NCI-H82 treated with DMSO at 0.1 percent for 48 hours (cell line): Measurements from ENCODE around the gene TLE4.
"Not testable (repeated sequence)": the region's sequence is repeated elsewhere in the genome, so short reads cannot be mapped to it uniquely, and the experiment has no call there.

Experiments used
- DNase-seq: peaks from one replicate; lab custom pipeline; 2025; ENCODE audit not compliant: unreplicated experiment; lab: John Stamatoyannopoulos, UW

The TLE4 gene

DNA sequence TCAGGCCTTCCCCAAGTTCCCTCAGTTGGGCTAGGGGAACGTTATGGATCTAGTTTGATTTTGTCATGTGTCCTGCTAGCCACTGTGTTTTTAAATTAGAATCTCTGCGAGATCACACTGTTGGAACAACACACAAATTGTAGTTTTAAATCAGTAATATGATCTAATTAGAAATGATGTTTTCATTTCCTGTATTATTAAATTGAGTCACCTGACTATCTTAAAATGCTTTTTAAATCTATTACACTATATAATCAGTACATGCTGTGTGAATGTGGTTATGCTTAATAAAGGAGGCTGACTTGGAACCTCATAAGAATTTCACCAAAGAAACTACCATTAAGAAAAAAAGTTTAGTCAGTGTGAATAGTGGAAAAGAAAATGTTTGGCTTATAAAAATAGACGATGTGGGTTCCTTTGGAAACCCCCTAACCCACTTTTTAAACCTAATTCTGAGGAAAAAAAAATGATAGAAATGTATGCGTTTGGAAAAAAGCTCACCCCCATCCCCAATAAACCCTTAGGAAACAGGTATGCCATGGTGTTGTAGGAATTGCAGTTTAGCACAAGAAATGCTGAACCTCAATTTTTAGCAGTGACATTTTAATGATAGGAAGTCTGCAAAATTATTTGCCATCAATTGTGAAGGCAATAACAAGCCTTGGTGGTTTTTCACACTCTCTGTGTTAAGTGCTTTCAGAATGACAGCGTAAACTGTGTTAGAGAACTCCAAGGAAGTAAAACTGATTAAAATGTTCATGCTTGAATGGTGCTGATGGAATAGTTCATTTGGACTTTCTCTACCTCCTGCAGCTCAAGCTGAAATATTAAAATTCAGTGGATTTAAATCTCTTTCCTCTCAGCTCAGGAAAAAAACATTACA is 59.0 kb downstream of the TLE4 start:
- no peak for DNase-seq

DNA sequence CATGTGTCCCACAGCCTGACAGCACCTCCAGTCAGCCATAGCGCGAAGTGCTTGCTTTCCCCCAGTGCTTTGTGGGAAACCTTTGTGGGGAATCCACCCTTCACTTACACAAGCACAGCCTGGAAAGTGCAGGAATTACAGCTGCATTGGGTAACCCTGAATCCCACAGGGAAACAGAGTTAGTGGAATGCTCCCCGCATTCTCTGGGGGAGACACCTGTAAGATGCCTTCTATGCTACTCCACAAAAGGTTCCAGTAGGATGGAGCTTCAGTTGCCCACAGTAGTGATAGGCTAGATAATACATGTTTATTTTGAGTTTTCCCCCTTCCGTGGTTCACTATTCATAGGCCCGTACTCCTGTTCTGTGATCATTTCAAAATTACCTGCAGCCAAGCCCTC is 60.3 kb downstream of the TLE4 start:
- no peak for DNase-seq

- DNase-seq = no peak
These were observed 60.9 kb downstream of the TLE4 start for GRCh38 chr9:79632705-79633104.

DNA sequence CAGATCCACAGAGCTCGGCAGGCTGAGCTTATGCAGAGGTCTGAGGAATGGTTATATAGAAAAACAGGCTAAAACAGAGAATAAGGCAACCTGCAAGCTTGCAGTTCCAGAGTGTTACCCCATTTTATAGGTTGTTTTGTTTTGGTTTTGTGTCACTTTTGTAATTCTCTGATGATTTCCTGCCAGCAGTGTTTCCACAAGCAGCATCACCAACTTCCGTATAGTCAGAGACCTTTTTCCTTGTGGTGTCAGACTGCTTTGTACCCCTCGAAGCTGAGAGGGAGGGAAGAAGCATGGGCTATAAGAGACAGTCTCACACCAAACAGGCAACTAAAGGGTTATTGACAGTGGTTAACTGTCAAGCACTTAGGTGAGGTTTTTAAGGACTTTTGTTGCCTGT is 61.8 kb downstream of the TLE4 start:
- DNase-seq = no peak

DNA sequence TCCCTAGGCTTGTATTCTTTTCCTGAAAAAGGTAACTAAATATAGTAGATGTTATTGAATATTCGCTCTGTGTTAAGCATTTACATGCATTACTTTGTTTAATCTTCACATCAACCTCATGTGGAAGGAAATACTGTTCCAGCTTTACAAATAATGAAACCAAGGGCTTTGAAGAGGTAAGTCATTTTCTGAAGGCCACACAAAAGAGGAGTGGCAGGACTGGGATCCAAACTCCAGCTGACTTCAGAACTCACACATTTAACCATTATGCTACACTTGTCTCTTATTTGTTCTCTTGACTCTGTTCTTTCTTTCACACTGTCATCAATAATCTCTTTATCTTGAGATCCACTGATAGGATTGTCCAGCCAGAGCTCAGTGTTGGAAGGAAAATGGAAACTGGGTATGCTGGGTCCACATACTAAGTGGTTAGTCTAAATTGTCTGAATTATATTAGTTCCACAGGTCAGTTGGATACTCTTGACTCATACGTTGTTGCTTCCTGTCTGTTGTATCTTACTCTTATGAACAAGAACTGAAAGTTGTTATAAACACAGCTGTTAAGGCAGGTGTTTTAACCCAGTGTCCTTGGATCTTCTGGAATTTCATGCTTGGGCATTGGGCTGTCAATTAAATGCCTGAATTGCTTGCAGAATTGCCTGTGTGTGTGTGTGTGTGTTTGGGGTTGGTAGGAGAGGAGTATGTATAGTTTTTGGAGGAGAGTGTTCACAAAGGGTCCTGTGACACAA is 65.6 kb downstream of the TLE4 start:
- no peak for DNase-seq

- DNase-seq = no peak
These were observed 67.0 kb downstream of the TLE4 start for GRCh38 chr9:79638806-79639205.

- DNase-seq = no peak
These were observed 67.6 kb downstream of the TLE4 start for GRCh38 chr9:79639354-79639753.

DNA sequence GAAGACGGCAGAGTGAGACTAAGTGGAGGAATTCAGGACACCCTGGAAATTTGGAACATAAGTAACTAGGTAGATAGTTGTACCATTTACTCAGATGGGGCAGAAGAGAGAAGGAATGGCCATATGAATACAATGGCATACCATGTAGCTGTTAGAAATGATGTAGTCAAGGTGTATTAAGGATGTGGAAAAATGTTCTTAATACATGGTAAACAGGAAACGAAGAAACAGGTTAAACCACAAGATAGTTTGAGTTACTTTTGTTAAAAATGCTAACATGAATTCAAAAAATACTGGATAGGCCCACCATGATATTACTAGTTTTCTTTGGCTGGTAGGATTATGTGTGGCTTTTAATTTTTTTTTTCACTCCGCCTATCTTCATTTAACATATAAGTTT is 68.3 kb downstream of the TLE4 start:
- DNase-seq = not testable (repeated sequence)

- no peak for DNase-seq
These were observed 69.3 kb downstream of the TLE4 start for GRCh38 chr9:79641070-79641469.

DNA sequence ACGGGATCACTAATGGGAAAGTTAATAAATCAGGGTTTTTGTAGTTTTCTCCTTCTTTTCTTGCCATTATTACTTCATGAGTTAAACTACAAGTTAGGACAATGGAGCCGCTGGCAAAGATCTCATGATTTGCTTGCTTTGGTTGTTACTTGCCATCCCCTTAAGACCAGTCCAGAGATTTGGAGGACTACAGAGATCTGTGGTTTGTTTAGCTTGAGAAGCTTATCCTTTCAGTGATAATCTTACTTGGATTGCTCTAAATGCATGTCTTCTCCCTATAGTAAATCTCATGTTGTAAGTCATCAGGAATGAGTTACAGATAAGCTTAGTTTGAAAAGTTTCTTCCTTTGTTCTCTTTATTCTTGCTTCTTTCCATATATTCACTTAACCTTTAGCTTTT is 70.9 kb downstream of the TLE4 start:
- DNase-seq = no peak

DNA sequence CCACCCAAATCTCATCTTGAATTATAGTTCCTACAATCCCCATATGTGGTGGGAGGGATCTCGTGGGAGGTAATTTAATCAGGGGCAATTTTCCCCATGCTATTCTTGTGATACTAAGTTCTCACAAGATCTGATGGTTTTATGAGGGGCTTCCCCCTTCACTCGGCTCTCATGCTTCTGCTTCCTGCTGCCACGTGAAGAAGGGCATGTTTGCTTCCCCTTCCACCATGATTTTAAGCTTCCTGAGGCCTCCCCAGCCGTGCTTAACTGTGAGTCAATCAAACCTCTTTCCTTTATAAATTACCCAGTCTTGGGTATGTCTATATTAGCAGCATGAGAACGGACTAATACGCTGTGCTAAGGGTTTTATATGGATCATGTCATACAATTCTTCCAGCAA is 72.3 kb downstream of the TLE4 start:
- no peak for DNase-seq

GRCh38 chr9:79644601-79645000 is 72.8 kb downstream of the TLE4 start:
- no peak for DNase-seq

DNA sequence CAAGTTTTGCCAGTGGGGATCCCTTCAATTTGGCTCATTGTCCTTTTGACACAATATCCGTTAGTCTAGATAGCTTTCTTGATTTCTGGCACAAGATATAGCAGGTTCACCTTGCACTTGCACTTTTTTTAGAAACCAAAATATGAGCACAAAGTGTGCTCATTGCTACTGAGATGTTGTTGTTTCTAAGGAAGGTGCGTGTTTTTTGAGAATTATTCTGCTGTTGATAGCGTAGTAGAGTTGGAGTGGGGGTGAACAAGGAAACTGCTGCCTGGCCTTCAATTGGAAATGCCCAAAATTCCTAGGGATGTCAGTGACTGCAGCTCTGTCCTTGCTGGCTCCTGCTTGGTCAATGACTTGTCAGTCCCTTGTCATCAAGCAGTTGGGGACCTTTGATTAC is 73.3 kb downstream of the TLE4 start:
- no peak for DNase-seq

DNA sequence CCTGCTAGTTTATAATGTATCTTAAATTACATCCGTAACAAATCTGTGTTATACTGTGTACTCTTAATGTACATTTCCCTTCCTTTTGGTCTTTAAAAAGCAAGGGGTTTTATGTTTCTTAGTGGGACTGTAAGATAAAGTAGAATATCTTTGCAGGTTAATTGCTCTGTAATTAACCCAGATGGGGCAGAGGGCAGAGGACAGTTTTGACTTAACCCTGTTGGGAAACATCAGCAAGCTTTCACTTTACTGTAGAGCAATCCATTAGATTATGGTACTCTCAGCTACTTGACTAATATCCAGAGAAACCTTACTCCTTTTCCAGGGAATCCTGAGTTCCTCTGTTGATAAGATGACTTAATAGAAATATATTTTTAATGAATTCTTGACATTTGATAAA is 74.3 kb downstream of the TLE4 start:
- no peak for DNase-seq

- no peak for DNase-seq
These were observed 79.6 kb downstream of the TLE4 start for GRCh38 chr9:79651251-79651795.

DNA sequence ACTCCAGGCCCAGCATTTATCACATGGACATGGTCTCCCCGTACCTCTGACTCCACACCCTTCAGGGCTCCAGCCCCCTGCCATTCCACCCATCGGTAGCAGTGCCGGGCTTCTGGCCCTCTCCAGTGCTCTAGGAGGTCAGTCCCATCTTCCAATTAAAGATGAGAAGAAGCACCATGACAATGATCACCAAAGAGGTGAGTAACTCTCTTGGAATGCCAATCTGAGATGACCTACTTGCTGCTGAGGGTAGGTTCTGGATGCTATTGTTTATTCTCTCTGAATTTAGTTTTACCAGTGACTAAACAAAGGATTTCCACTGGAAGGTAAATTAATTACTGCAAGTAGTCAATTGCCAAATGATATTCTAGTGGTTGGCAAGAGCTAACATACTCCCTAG is 80.8 kb downstream of the TLE4 start:
- DNase-seq = no peak

DNA sequence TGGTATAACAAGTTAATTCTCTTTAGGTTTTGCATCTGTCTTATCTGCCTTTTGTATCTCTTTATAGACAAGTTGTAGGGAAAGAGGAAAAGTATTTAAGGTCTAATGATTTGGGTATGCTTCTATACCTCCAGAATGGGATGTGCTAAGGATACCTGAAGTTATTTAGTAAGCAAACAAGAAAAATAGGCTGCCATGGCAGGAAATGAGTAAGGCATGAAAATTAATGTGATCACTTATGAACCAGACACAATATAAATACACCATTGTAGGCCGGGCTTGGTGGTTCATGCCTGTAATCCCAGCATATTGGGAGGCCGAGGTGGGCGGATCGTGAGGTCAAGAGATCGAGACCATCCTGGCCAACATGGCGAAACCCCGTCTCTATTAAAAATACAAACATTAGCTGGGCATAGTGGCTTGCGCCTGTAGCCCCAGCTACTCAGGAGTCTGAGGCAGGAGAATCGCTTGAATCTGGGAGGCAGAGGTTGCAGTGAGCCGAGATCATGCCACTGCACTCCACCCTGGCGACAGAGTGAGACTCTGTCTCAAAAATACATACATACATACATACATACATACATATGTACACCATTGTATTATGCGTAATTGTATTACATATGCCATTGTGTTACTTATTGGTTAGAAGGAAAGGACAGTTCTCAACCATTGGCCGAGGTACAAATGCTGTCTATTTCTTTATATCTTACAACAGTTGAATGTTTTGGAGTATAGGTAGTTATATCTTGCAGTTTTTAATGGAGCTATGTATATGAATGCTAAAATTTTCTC is 83.0 kb downstream of the TLE4 start:
- not testable (repeated sequence) for DNase-seq

DNA sequence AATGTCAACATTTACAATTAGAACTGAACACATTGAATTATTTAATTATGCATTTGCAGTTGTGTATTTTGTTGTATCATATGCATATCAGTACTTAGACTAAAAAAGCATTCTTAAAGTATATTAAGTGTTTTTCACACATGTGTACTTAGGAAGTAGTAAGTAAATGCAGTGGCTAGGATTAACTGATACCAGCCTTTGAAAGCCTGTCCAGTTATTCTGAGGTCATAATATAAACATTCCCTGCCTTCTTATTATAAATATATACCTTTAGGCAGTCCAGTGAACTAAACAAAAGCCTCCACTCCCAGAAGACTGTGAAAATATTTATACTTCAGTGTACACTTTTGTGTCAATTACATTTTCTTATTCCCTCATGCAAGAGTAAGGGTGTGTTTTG is 83.8 kb downstream of the TLE4 start:
- DNase-seq = no peak

GRCh38 chr9:79656169-79656568 is 84.4 kb downstream of the TLE4 start:
- DNase-seq = no peak

DNA sequence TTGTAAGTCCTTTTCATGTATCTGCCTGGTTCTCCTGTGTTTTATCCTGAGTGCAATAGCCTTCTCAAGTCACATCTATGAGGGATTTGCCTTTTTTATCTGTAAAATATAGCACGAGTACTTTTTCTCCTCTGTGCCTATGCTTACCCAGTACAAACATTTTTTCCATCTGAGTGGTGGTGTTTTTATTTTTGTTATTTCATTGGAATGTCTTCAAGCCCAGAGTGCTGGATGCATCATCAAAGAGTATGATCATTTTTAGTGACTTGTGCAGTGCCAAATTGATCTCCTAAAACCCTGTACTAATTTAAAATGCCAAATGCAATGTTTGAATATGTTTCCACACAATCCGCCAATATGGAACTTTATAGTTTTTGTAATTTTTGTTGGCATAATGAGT is 86.1 kb downstream of the TLE4 start:
- DNase-seq = no peak

DNA sequence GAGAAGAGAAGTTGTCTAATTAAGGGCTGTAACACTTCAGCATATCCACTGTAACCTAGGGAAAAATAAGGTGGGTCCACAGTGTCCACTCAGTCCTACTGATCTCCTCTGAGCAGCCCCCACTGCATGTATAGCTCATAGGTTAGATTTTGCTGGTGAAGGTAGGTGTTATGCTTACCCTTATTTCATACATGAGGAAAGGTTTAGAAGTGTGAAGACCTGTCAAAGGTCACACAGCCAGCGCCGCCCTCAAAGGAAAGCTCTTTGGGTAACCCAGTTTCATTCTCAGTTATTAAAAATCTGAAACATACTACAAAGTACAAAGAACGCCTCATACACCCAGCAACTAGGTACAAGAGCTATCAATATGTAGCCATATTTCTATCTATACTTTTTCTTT is 87.2 kb downstream of the TLE4 start:
- no peak for DNase-seq
